HepG2 (cell line): ENCODE data around the gene NFATC3. TPM values are rescaled to one million over a fixed set of nuclear protein-coding genes. Genes with fewer than 3 reads are reported as not detected.
A peak's percentile ranks its signal among the peaks of the same experiment; 100 is the strongest.

Source experiments
- ASH2L ChIP-seq: fragments of 300-600, 200-600 bp; sonication (generic); IDR thresholded peaks from 2 replicates; pipeline ENCODE4 v1.7.0; 2017; ENCODE audit warnings: low read depth, mild to moderate bottlenecking, moderate library complexity, mixed read lengths, low read length; ENCODE audit not compliant: insufficient read length
- BORCS8-MEF2B ChIP-seq: sonication (generic); formaldehyde crosslinking; IDR thresholded peaks from 2 replicates; pipeline ENCODE4 v1.8.0; 2022; ENCODE audit warnings: mild to moderate bottlenecking, missing genetic modification reagents
- GATA4 ChIP-seq: sonication (generic); IDR thresholded peaks from 2 replicates; pipeline ENCODE4 v1.6.1; 2016; ENCODE audit warnings: antibody characterized with exemption, low read depth, borderline replicate concordance
- NR2F2 ChIP-seq: IDR thresholded peaks from 2 replicates; pipeline ENCODE4 v1.6.1; 2012; ENCODE audit warnings: low read depth, inconsistent platforms, borderline replicate concordance
- PHF5A ChIP-seq: IDR thresholded peaks from one replicate; pipeline ENCODE4 v1.6.1; 2018; ENCODE audit warnings: low read depth, missing genetic modification reagents; ENCODE audit not compliant: unreplicated experiment
- RAD21 ChIP-seq: fragments of 450-650 bp; formaldehyde crosslinking; IDR thresholded peaks from 2 replicates; pipeline ENCODE4 v1.5.0; 2020; ENCODE audit warnings: mild to moderate bottlenecking
- RBM22 ChIP-seq: fragments of 200-400 bp; formaldehyde crosslinking; optimal IDR thresholded peaks from 2 replicates; pipeline ENCODE3; 2017; ENCODE audit warnings: mild to moderate bottlenecking, low read length, moderate library complexity
- RNF2 ChIP-seq: fragments of 450-650 bp; conservative IDR thresholded peaks from 2 replicates; pipeline ENCODE4 v1.6.1; 2016; ENCODE audit warnings: low read depth
- SIX4 ChIP-seq: sonication (generic); formaldehyde crosslinking; IDR thresholded peaks from 2 replicates; pipeline ENCODE4 v1.4.0; 2020; ENCODE audit warnings: missing genetic modification reagents
- SP2 ChIP-seq: sonication (generic); formaldehyde crosslinking; IDR thresholded peaks from 2 replicates; pipeline ENCODE4 v1.5.1; 2020; ENCODE audit warnings: mild to moderate bottlenecking, missing genetic modification reagents
- TEAD3 ChIP-seq: optimal IDR thresholded peaks from 2 replicates; pipeline ENCODE3; 2016; ENCODE audit warnings: borderline replicate concordance
- ZBTB7B ChIP-seq: sonication (generic); formaldehyde crosslinking; IDR thresholded peaks from 2 replicates; pipeline ENCODE4 v1.4.0; 2020; ENCODE audit warnings: missing genetic modification reagents
- ZNF263 ChIP-seq: sonication (generic); formaldehyde crosslinking; IDR thresholded peaks from 2 replicates; pipeline ENCODE4 v1.4.0; 2020; ENCODE audit warnings: missing genetic modification reagents
- ZNF572 ChIP-seq: sonication (generic); formaldehyde crosslinking; IDR thresholded peaks from 2 replicates; pipeline ENCODE4 v1.5.1; 2020; ENCODE audit warnings: mild to moderate bottlenecking, missing genetic modification reagents
- ZNF713 ChIP-seq: sonication (generic); formaldehyde crosslinking; IDR thresholded peaks from 2 replicates; pipeline ENCODE4 v1.4.0; 2020; ENCODE audit warnings: mild to moderate bottlenecking, missing genetic modification reagents
- ZNF776 ChIP-seq: sonication (generic); formaldehyde crosslinking; IDR thresholded peaks from 2 replicates; pipeline ENCODE4 v1.4.0; 2020; ENCODE audit warnings: mild to moderate bottlenecking, missing genetic modification reagents
- polyA plus RNA-seq, 8 experiments: library from polyadenylated mRNA; depleted of rRNA in 3 of 8; stranded (reverse) in 7 of 8; unstranded in 1 of 8; fragments of >200 nt; fragmentation: Illumina TruSeq in 4 of 8; extraction: Trizol in 4 of 8; gene quantifications; 2 replicates each; pipeline versions ENCODE4 v1.2.1 to v1.2.3, GENCODE V29; 2011 to 2016; ENCODE audit warnings: low read depth in 4 of 8, missing spikeins in 1 of 8, mixed read lengths in 1 of 8; ENCODE audit not compliant: insufficient read depth in 1 of 8
- total RNA-seq, 5 experiments: library from RNA; depleted of rRNA; stranded (reverse); fragments of >200 nt; fragmentation: Illumina TruSeq; extraction: Trizol; gene quantifications; 2 replicates each; pipeline ENCODE4 v1.2.3, GENCODE V29; 2016; ENCODE audit warnings: low read depth in 1 of 5
- TF ChIP-seq, protein P1 (sequence below): IDR thresholded peaks from 2 replicates; pipeline ENCODE4 v1.6.1; 2016; ENCODE audit warnings: low read depth
- TF ChIP-seq, protein P2 (sequence below): sonication (generic); formaldehyde crosslinking; IDR thresholded peaks from 2 replicates; pipeline ENCODE4 v1.5.1; 2020; ENCODE audit warnings: mild to moderate bottlenecking, moderate library complexity, missing genetic modification reagents
- TF ChIP-seq, protein P3 (sequence below): sonication (generic); formaldehyde crosslinking; IDR thresholded peaks from 2 replicates; pipeline ENCODE4 v1.4.0; 2020; ENCODE audit warnings: mild to moderate bottlenecking, missing genetic modification reagents
- TF ChIP-seq, protein P4 (sequence below): sonication (generic); formaldehyde crosslinking; IDR thresholded peaks from 2 replicates; pipeline ENCODE4 v1.4.0; 2020; ENCODE audit warnings: missing genetic modification reagents, mild to moderate bottlenecking, borderline replicate concordance

Gene NFATC3
- total and polyA plus RNA-seq, 2 of the 13 experiments (the other 11 are each of a cell fraction or from before 2014, with no cell fraction given), result 52.6 to 62.7 TPM

DNA sequence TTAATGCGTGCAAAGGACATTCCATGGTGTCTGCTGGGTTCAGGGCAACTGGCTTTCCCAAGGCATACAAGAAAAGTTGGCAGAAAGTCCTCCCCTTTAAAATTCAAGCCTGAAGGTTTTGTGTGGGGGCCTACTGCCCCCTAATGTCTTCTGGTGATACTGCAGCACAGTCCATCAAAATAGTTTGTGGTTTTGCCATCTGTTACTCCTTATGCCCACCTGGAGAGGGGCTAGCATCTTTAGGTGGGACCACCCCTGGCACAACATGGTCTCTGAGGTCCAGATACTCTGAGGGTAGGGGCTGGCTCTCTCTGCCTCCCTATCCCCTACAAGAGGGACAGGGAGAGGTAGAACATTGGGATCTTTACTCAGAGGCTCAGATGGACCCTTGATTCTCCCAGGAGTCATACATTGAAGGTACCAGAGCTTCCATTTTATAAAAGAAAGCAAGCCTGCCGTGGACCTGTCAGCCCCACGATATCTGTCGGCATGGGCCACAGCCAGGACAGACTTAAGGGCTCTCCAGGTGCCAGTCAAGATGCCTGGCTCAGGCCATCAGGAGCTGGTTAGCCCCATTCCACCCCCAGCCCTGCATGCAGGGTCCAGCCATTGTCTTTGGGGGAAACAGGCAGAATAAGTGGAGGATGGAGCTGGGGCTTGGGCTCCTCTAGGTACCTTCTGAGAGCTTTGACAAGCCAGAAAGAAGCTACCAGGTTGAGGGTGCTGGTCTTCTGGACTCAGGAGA lies 144.4 kb downstream of the NFATC3 start (continued):
- TF ChIP-seq, protein P1, sequence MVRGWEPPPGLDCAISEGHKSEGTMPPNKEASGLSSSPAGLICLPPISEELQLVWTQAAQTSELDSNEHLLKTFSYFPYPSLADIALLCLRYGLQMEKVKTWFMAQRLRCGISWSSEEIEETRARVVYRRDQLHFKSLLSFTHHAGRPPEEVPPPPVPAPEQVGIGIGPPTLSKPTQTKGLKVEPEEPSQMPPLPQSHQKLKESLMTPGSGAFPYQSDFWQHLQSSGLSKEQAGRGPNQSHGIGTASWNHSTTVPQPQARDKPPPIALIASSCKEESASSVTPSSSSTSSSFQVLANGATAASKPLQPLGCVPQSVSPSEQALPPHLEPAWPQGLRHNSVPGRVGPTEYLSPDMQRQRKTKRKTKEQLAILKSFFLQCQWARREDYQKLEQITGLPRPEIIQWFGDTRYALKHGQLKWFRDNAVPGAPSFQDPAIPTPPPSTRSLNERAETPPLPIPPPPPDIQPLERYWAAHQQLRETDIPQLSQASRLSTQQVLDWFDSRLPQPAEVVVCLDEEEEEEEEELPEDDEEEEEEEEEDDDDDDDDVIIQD, result no peak
- no peak for TF ChIP-seq ZNF713 (CRISPR knock-in tag)
- no peak for TF ChIP-seq ZBTB7B (CRISPR knock-in tag)
- TF ChIP-seq RAD21 (CRISPR knock-in tag), result peak; percentile 75
- TF ChIP-seq RBM22, result peak; percentile 77
- no peak for TF ChIP-seq ZNF776 (CRISPR knock-in tag)
- TF ChIP-seq ZNF263, result peak; percentile 83
- no peak for TF ChIP-seq RNF2
- TF ChIP-seq, protein P2, sequence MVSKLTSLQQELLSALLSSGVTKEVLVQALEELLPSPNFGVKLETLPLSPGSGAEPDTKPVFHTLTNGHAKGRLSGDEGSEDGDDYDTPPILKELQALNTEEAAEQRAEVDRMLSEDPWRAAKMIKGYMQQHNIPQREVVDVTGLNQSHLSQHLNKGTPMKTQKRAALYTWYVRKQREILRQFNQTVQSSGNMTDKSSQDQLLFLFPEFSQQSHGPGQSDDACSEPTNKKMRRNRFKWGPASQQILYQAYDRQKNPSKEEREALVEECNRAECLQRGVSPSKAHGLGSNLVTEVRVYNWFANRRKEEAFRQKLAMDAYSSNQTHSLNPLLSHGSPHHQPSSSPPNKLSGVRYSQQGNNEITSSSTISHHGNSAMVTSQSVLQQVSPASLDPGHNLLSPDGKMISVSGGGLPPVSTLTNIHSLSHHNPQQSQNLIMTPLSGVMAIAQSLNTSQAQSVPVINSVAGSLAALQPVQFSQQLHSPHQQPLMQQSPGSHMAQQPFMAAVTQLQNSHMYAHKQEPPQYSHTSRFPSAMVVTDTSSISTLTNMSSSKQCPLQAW, result 0 out of 2 replicates have a peak, but pooled peaks have one; percentile 38
- no peak for TF ChIP-seq BORCS8-MEF2B
- TF ChIP-seq, protein P3, sequence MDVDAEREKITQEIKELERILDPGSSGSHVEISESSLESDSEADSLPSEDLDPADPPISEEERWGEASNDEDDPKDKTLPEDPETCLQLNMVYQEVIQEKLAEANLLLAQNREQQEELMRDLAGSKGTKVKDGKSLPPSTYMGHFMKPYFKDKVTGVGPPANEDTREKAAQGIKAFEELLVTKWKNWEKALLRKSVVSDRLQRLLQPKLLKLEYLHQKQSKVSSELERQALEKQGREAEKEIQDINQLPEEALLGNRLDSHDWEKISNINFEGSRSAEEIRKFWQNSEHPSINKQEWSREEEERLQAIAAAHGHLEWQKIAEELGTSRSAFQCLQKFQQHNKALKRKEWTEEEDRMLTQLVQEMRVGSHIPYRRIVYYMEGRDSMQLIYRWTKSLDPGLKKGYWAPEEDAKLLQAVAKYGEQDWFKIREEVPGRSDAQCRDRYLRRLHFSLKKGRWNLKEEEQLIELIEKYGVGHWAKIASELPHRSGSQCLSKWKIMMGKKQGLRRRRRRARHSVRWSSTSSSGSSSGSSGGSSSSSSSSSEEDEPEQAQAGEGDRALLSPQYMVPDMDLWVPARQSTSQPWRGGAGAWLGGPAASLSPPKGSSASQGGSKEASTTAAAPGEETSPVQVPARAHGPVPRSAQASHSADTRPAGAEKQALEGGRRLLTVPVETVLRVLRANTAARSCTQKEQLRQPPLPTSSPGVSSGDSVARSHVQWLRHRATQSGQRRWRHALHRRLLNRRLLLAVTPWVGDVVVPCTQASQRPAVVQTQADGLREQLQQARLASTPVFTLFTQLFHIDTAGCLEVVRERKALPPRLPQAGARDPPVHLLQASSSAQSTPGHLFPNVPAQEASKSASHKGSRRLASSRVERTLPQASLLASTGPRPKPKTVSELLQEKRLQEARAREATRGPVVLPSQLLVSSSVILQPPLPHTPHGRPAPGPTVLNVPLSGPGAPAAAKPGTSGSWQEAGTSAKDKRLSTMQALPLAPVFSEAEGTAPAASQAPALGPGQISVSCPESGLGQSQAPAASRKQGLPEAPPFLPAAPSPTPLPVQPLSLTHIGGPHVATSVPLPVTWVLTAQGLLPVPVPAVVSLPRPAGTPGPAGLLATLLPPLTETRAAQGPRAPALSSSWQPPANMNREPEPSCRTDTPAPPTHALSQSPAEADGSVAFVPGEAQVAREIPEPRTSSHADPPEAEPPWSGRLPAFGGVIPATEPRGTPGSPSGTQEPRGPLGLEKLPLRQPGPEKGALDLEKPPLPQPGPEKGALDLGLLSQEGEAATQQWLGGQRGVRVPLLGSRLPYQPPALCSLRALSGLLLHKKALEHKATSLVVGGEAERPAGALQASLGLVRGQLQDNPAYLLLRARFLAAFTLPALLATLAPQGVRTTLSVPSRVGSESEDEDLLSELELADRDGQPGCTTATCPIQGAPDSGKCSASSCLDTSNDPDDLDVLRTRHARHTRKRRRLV (CRISPR knock-in tag), result no peak
- TF ChIP-seq TEAD3 (CRISPR knock-in tag), result peak; percentile 7
- TF ChIP-seq PHF5A (CRISPR knock-in tag), result no peak
- TF ChIP-seq NR2F2, result no peak
- TF ChIP-seq SP2 (CRISPR knock-in tag), result no peak
- TF ChIP-seq ZNF572 (CRISPR knock-in tag), result 0 out of 2 replicates have a peak, but pooled peaks have one; percentile 49
- TF ChIP-seq ASH2L, result peak; percentile 20
- TF ChIP-seq GATA4, result no peak
- TF ChIP-seq, protein P4, sequence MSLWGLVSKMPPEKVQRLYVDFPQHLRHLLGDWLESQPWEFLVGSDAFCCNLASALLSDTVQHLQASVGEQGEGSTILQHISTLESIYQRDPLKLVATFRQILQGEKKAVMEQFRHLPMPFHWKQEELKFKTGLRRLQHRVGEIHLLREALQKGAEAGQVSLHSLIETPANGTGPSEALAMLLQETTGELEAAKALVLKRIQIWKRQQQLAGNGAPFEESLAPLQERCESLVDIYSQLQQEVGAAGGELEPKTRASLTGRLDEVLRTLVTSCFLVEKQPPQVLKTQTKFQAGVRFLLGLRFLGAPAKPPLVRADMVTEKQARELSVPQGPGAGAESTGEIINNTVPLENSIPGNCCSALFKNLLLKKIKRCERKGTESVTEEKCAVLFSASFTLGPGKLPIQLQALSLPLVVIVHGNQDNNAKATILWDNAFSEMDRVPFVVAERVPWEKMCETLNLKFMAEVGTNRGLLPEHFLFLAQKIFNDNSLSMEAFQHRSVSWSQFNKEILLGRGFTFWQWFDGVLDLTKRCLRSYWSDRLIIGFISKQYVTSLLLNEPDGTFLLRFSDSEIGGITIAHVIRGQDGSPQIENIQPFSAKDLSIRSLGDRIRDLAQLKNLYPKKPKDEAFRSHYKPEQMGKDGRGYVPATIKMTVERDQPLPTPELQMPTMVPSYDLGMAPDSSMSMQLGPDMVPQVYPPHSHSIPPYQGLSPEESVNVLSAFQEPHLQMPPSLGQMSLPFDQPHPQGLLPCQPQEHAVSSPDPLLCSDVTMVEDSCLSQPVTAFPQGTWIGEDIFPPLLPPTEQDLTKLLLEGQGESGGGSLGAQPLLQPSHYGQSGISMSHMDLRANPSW (CRISPR knock-in tag), result no peak
- no peak for TF ChIP-seq SIX4 (CRISPR knock-in tag)
